Activated CD4-positive, alpha-beta T cell treated with anti-CD3 and anti-CD28 coated beads, Interleukin-2, amount 10 ng/mL, durations not matched to agents 24 days and 14 days (primary cell): ENCODE data around the gene EIF2B2. TPM values are rescaled to one million over a fixed set of nuclear protein-coding genes. Genes with fewer than 3 reads are reported as not detected.

ENCODE experiments used
- DNase-seq: peaks from one replicate; pipeline ENCODE4 v3.0.0; 2022
- H3K27ac Mint-ChIP-seq: one replicate; pipeline ENCODE4 v1.8.0; 2022; ENCODE audit warnings: mild to moderate bottlenecking, mixed read lengths
- H3K27me3 Mint-ChIP-seq: one replicate; pipeline ENCODE4 v1.8.0; 2022; ENCODE audit warnings: mixed read lengths
- H3K36me3 Mint-ChIP-seq: one replicate; pipeline ENCODE4 v1.8.0; 2022; ENCODE audit warnings: low read depth, mild to moderate bottlenecking, mixed read lengths
- H3K4me1 Mint-ChIP-seq: one replicate; pipeline ENCODE4 v1.8.0; 2021; ENCODE audit warnings: mixed read lengths
- H3K4me3 Mint-ChIP-seq: one replicate; pipeline ENCODE4 v1.8.0; 2022; ENCODE audit warnings: mild to moderate bottlenecking, moderate library complexity, mixed read lengths
- H3K9me3 Mint-ChIP-seq: one replicate; pipeline ENCODE4 v1.8.0; 2021; ENCODE audit warnings: mixed read lengths
- intact Hi-C: fragments of 100-400 bp; cut with micrococcal nuclease; formaldehyde crosslinking; loops from one replicate; pipeline ENCODE4 v1.15.1; 2023
- total RNA-seq: library from RNA; stranded (reverse); gene quantifications from 2 replicates; pipeline ENCODE4 v1.2.3, GENCODE V29; 2022

Gene EIF2B2
- total RNA-seq, 1 donor from 2014 or later, result 53.3 TPM

DNA sequence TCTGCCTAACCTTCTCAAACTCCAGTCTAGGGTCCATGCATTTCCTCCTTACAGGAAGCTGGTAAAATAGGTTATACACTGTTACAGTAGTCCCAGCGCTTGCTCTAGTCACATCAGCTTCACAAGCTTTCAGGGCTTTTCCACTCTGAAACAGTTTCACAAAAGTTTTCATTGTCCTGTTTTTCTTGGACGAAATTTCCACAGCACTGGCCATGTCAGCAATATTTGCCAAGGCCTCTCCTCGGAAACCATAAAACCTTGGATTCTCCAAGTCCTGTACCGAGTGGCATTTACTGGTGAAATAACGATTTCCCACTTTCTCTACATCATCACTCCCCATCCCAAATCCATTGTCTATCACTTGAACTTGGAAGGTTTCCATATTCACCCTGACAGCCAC is 46.4 kb downstream of the EIF2B2 start:
- peaks cover 51% of the 10 kb centered on the region for H3K36me3 Mint-ChIP-seq
- H3K9me3 Mint-ChIP-seq, result no peaks in the 10 kb centered on the region
- no peak overlapping the region for H3K4me3 Mint-ChIP-seq
- H3K4me1 Mint-ChIP-seq, result peaks cover 66% of the 10 kb centered on the region
- intact Hi-C loops, result loop anchor here (5.0 kb wide), 1 partner anchor 37 kb away; no protein-coding TSS in a partner anchor
- H3K27ac Mint-ChIP-seq, result no peak overlapping the region
- DNase-seq, result no peak
- no peaks in the 10 kb centered on the region for H3K27me3 Mint-ChIP-seq

GRCh38 chr14:75049731-75050201 is 47.0 kb downstream of the EIF2B2 start:
- H3K36me3 Mint-ChIP-seq, result peaks cover 49% of the 10 kb centered on the region
- H3K9me3 Mint-ChIP-seq, result no peaks in the 10 kb centered on the region
- no peaks in the 10 kb centered on the region for H3K27me3 Mint-ChIP-seq
- peaks cover 64% of the 10 kb centered on the region for H3K4me1 Mint-ChIP-seq
- H3K4me3 Mint-ChIP-seq, result peak overlapping the region; percentile 92
- no peak for DNase-seq
- intact Hi-C loops, result loop anchor here (2.0 to 5.0 kb wide), 2 partner anchors 19 to 37 kb away; partner anchors contain the start of gene ZC2HC1C
- peak overlapping the region; percentile 27 for H3K27ac Mint-ChIP-seq

GRCh38 chr14:75050852-75051555 is 48.3 kb downstream of the EIF2B2 start, which contains the start of gene MLH3:
Gene MLH3 (minus strand): TSS chr14:75051467. CDS start chr14:75049655, 1,812 bp downstream.
- peak within 1 kb of the TSS; percentile 97 for H3K27ac Mint-ChIP-seq
- H3K4me1 Mint-ChIP-seq, result peaks cover 60% of the 10 kb centered on the region
- intact Hi-C loops, result loop anchor here (2.0 kb wide), 1 partner anchor 18 kb away; the partner anchor contains the start of gene ZC2HC1C
- no peaks in the 10 kb centered on the region for H3K27me3 Mint-ChIP-seq
- H3K9me3 Mint-ChIP-seq, result no peaks in the 10 kb centered on the region
- peaks cover 53% of the 10 kb centered on the region for H3K36me3 Mint-ChIP-seq
- DNase-seq, result peak; percentile 94
- peak within 1 kb of the TSS; percentile 92 for H3K4me3 Mint-ChIP-seq

DNA sequence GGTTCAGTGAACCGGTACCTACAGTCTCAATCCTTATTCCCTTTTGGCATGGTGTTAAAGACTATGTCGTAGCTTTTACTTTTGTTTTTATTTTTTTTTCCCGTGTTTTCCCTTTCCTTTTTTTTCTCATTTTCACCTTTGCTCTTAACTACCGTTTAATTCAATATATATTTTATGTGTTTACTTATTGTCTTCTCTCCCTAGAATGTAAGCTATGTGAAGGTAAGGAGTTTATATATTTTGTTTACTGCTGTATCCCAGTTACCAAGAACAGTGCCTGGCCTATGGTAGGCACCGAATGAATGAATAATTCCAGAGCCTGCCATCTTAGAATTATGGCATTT is 48.8 kb downstream of the EIF2B2 start:
- H3K4me3 Mint-ChIP-seq, result peak overlapping the region; percentile 92
- intact Hi-C loops, result loop anchor here (2.0 kb wide), 1 partner anchor 17 kb away; the partner anchor contains the start of gene ZC2HC1C
- H3K27me3 Mint-ChIP-seq, result no peaks in the 10 kb centered on the region
- no peak for DNase-seq
- peaks cover 51% of the 10 kb centered on the region for H3K36me3 Mint-ChIP-seq
- no peaks in the 10 kb centered on the region for H3K9me3 Mint-ChIP-seq
- H3K4me1 Mint-ChIP-seq, result peaks cover 58% of the 10 kb centered on the region
- peak overlapping the region; percentile 97 for H3K27ac Mint-ChIP-seq

DNA sequence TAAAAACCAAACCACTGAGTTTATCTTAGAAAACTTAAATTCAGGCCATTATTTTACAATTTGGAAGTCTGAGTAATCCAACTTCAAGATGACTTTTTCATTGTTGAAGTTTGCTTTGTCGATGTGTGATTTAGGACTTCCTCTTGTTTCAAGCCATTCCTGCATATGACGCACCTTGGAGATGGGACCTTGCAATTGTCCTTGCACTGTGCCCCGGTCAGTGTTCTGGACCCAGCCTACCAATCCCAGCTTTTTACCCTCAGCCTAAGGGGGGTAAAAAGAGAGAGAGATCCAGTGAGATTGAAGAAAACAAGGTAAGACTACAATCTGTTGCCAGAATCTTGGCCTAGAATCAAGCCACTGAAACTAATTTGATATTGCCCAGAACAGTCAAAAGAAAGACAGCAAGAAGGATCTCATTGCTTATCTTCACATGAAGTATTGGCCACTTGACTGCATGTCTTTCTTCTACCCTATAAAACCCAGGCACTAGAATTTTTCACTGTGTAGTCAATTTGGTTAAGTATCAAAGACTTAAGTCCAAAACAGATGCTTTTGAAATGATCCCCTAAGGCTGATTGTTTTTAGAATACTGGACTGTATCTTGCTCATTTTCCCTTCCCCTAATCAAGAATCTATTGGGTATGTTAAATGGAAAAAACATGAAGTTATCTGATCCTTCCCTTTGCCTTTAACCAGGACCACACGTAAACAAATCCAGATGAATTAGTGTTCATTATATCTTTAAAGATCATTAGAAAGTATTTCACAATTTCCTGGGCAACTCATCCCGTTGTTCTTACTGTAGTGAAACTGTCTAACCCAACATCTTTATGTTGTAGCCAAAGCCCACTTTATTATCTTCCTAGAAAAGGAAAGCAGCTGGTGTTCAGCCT is 50.9 kb downstream of the EIF2B2 start:
- H3K36me3 Mint-ChIP-seq, result peaks cover 43% of the 10 kb centered on the region
- no peaks in the 10 kb centered on the region for H3K27me3 Mint-ChIP-seq
- no peaks in the 10 kb centered on the region for H3K9me3 Mint-ChIP-seq
- H3K4me3 Mint-ChIP-seq, result no peak overlapping the region
- intact Hi-C loops, result no loop called here
- DNase-seq, result no peak
- peak overlapping the region; percentile 71 for H3K27ac Mint-ChIP-seq
- H3K4me1 Mint-ChIP-seq, result peaks cover 41% of the 10 kb centered on the region

- intact Hi-C loops, result no loop called here
- DNase-seq, result no peak
- H3K27ac Mint-ChIP-seq, result no peak overlapping the region
- peaks cover 41% of the 10 kb centered on the region for H3K4me1 Mint-ChIP-seq
- peaks cover 43% of the 10 kb centered on the region for H3K36me3 Mint-ChIP-seq
- no peaks in the 10 kb centered on the region for H3K9me3 Mint-ChIP-seq
- no peaks in the 10 kb centered on the region for H3K27me3 Mint-ChIP-seq
- H3K4me3 Mint-ChIP-seq, result no peak overlapping the region
Measured at GRCh38 chr14:75054421-75054820, 51.7 kb downstream of the EIF2B2 start.

- peaks cover 43% of the 10 kb centered on the region for H3K36me3 Mint-ChIP-seq
- no peaks in the 10 kb centered on the region for H3K27me3 Mint-ChIP-seq
- H3K4me1 Mint-ChIP-seq, result peaks cover 38% of the 10 kb centered on the region
- no peaks in the 10 kb centered on the region for H3K9me3 Mint-ChIP-seq
- H3K27ac Mint-ChIP-seq, result no peak overlapping the region
- intact Hi-C loops, result loop anchor here (10.0 kb wide), 1 partner anchor 195 kb away; no protein-coding TSS in a partner anchor
- no peak for DNase-seq
- H3K4me3 Mint-ChIP-seq, result no peak overlapping the region
Measured at GRCh38 chr14:75059642-75060041, 56.9 kb downstream of the EIF2B2 start.

- H3K4me1 Mint-ChIP-seq, result peaks cover 37% of the 10 kb centered on the region
- no peaks in the 10 kb centered on the region for H3K27me3 Mint-ChIP-seq
- no peak overlapping the region for H3K4me3 Mint-ChIP-seq
- H3K36me3 Mint-ChIP-seq, result peaks cover 41% of the 10 kb centered on the region
- no peak for DNase-seq
- H3K9me3 Mint-ChIP-seq, result no peaks in the 10 kb centered on the region
- H3K27ac Mint-ChIP-seq, result no peak overlapping the region
- intact Hi-C loops, result loop anchor here (10.0 kb wide), 1 partner anchor 196 kb away; no protein-coding TSS in a partner anchor
Measured at GRCh38 chr14:75060420-75060819, 57.7 kb downstream of the EIF2B2 start.

Other genes with a start within 250 kb of the EIF2B2 start
- 63.7 and 66.7 TPM in 2 replicates for gene YLPM1, start 239.6 kb upstream of the EIF2B2 start, total RNA-seq
- gene PROX2, start 126.8 kb upstream of the EIF2B2 start, total RNA-seq, result not detected in 2 replicates
- 110 and 111 TPM in 2 replicates for gene DLST, start 121.0 kb upstream of the EIF2B2 start, total RNA-seq
- 7.0 and 9.6 TPM in 2 replicates for gene RPS6KL1, start 79.7 kb upstream of the EIF2B2 start, total RNA-seq
- 0.23 and 0.24 TPM in 2 replicates for gene PGF, start 47.3 kb upstream of the EIF2B2 start, total RNA-seq
- 27.7 and 28.3 TPM in 2 replicates for gene MLH3, start 48.5 kb downstream of the EIF2B2 start, total RNA-seq
- 45.2 and 46.0 TPM in 2 replicates for gene ACYP1, start 61.1 kb downstream of the EIF2B2 start, total RNA-seq
- 0.82 and 1.6 TPM in 2 replicates for gene ZC2HC1C, start 66.7 kb downstream of the EIF2B2 start, total RNA-seq
- 66.6 and 68.8 TPM in 2 replicates for gene NEK9, start 124.1 kb downstream of the EIF2B2 start, total RNA-seq
- gene TMED10, start 173.7 kb downstream of the EIF2B2 start, total RNA-seq, result 192 and 200 TPM in 2 replicates